DOHH2 (cell line): ENCODE results near the gene MYO7B.

Source experiments
- CTCF ChIP-seq: fragments of 200-600 bp; sonication (generic); IDR thresholded peaks from one replicate; pipeline ENCODE4 v1.5.1; 2014; ENCODE audit warnings: antibody characterized with exemption, mild to moderate bottlenecking, low read depth, low read length; ENCODE audit not compliant: poor library complexity, severe bottlenecking
- EZH2phosphoT487 ChIP-seq: fragments of 200-600 bp; sonication (generic); IDR thresholded peaks from 2 replicates; pipeline ENCODE4 v1.6.1; 2017; ENCODE audit warnings: borderline replicate concordance, mild to moderate bottlenecking, antibody characterized with exemption, low read length, moderate library complexity, mixed read lengths

GRCh38 chr2:127574656-127575055, 39.2 kb downstream of the MYO7B start:
- TF ChIP-seq CTCF (no peak), EZH2phosphoT487 (no peak)
